OCI-LY3 (cell line): Measurements from ENCODE around the gene AMMECR1L.

Experiments used
- CTCF ChIP-seq: fragments of 200-600, 300-600 bp; sonication (generic); IDR thresholded peaks from 2 replicates; pipeline ENCODE4 v1.5.1; 2014; ENCODE audit warnings: antibody characterized with exemption, low read length, low read depth
- EZH2phosphoT487 ChIP-seq: fragments of 200-600 bp; shearing (Covaris generic); IDR thresholded peaks from 2 replicates; pipeline ENCODE4 v1.6.1; 2018; ENCODE audit warnings: antibody characterized with exemption, mixed run types, low read depth

DNA sequence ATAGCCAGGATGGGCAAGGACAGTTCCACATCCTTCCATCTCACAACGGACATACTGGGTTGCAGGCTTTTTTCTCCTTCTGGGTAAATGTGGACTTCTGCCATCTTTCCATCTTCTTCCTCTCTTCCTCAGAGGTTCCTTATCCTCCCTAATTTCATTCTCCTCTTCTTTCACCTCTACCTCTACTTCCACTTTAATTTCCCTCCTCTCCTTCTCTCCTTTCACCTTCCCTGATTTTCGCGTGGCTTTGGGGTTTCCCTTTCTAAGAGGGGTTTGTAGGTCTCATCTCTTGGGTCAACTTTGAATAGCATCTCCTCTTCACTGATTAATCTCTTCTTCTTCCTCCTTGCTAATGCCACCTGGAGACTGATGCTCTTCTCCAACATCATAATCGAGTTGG lies 44.9 kb downstream of the AMMECR1L start:
- TF ChIP-seq CTCF (no peak), EZH2phosphoT487 (no peak)
